GM23338 (cell line): Measurements from ENCODE around the gene IFI16. TPM values are rescaled to one million over a fixed set of nuclear protein-coding genes. Genes with fewer than 3 reads are reported as not detected.
"Not testable (repeated sequence)": the region's sequence is repeated elsewhere in the genome, so short reads cannot be mapped to it uniquely, and the experiment has no call there.

ENCODE experiments used
- ATAC-seq: fragments of 200-7000 bp; cut with Tn5 transposase; 3 replicates; pipeline ENCODE4 v1.9.1; 2020
- DNase-seq: peaks from one replicate; pipeline ENCODE4 v3.0.0-alpha.2; 2015; ENCODE audit warnings: low spot score
- H2AFZ ChIP-seq: fragments of 200-600 bp; sonication (generic); 2 replicates; pipeline ENCODE4 v1.8.0; 2016; ENCODE audit warnings: antibody characterized with exemption, mild to moderate bottlenecking, moderate library complexity
- H3F3A ChIP-seq: fragments of 200-600 bp; sonication (generic); replicated peaks from 2 replicates; pipeline ENCODE4 v1.8.0; 2017; ENCODE audit warnings: antibody characterized with exemption, mixed run types, low read depth
- H3K27ac ChIP-seq: fragments of 200-600 bp; sonication (generic); 2 replicates; pipeline ENCODE4 v1.6.1; 2016; ENCODE audit warnings: low read depth
- H3K27me3 ChIP-seq: fragments of 200-600 bp; sonication (generic); 2 replicates; pipeline ENCODE4 v1.8.0; 2016; ENCODE audit warnings: mild to moderate bottlenecking, mixed run types, moderate library complexity; ENCODE audit not compliant: insufficient read depth
- H3K36me3 ChIP-seq: fragments of 200-600 bp; sonication (generic); 2 replicates; pipeline ENCODE4 v1.8.0; 2016; ENCODE audit warnings: mild to moderate bottlenecking; ENCODE audit not compliant: insufficient read depth
- H3K4me1 ChIP-seq: fragments of 200-600 bp; sonication (generic); 2 replicates; pipeline ENCODE4 v1.8.0; 2016; ENCODE audit warnings: mild to moderate bottlenecking, moderate library complexity; ENCODE audit not compliant: insufficient read depth
- H3K4me2 ChIP-seq: fragments of 200-600 bp; sonication (generic); 2 replicates; pipeline ENCODE4 v1.7.1; 2017; ENCODE audit warnings: mixed run types
- H3K4me3 ChIP-seq: fragments of 200-600 bp; sonication (generic); 2 replicates; pipeline ENCODE4 v1.6.1; 2016; ENCODE audit warnings: mixed run types
- H3K79me2 ChIP-seq: fragments of 200-600 bp; sonication (generic); replicated peaks from 2 replicates; pipeline ENCODE4 v1.8.0; 2017; ENCODE audit warnings: mild to moderate bottlenecking; ENCODE audit not compliant: insufficient read depth
- H3K9me2 ChIP-seq: fragments of 200-600 bp; sonication (generic); 2 replicates; pipeline ENCODE4 v1.8.0; 2017; ENCODE audit not compliant: insufficient read depth
- H4K20me1 ChIP-seq: fragments of 200-600 bp; sonication (generic); replicated peaks from 2 replicates; pipeline ENCODE4 v1.8.0; 2017; ENCODE audit warnings: mild to moderate bottlenecking; ENCODE audit not compliant: insufficient read depth
- H3K27ac Mint-ChIP-seq: 2 replicates; pipeline ENCODE4 v1.8.0; 2020; ENCODE audit warnings: inconsistent platforms, mild to moderate bottlenecking, moderate library complexity, mixed read lengths
- H3K27me3 Mint-ChIP-seq: 3 replicates; pipeline ENCODE4 v1.8.0; 2022; ENCODE audit warnings: low read depth, mild to moderate bottlenecking, moderate library complexity, mixed read lengths, inconsistent platforms; ENCODE audit not compliant: insufficient read depth, poor library complexity
- H3K36me3 Mint-ChIP-seq: 3 replicates; pipeline ENCODE4 v1.8.0; 2021; ENCODE audit warnings: low read depth, mild to moderate bottlenecking, inconsistent platforms, moderate library complexity, mixed read lengths
- H3K4me1 Mint-ChIP-seq: 3 replicates; pipeline ENCODE4 v1.8.0; 2020; ENCODE audit warnings: mild to moderate bottlenecking, inconsistent platforms, mixed read lengths
- H3K4me3 Mint-ChIP-seq: 3 replicates; pipeline ENCODE4 v1.8.0; 2021; ENCODE audit warnings: moderate library complexity, mild to moderate bottlenecking, inconsistent platforms, mixed read lengths
- H3K9me3 Mint-ChIP-seq: 3 replicates; pipeline ENCODE4 v1.8.0; 2020; ENCODE audit warnings: moderate library complexity, mild to moderate bottlenecking, inconsistent platforms, mixed read lengths
- CREB1 ChIP-seq: fragments of 250-450 bp; sonication (Bioruptor Pico); IDR thresholded peaks from 2 replicates; pipeline ENCODE4 v1.5.0; 2020; ENCODE audit warnings: low read depth, mild to moderate bottlenecking, moderate library complexity
- CTCF ChIP-seq, 2 experiments: fragments of 200-600 bp in 1 of 2; sonication (generic) in 1 of 2; conservative IDR thresholded peaks; 2 replicates each; pipeline versions ENCODE4 v1.5.1 to v1.6.1; 2016 to 2017; ENCODE audit warnings: antibody characterized with exemption in 2 of 2, low read depth in 2 of 2, mild to moderate bottlenecking in 2 of 2, moderate library complexity in 1 of 2
- ETS1 ChIP-seq: IDR thresholded peaks from 2 replicates; pipeline ENCODE4 v1.6.1; 2016; ENCODE audit warnings: antibody characterized with exemption
- EZH2phosphoT487 ChIP-seq: fragments of 200-600 bp; sonication (generic); IDR thresholded peaks from one replicate; pipeline ENCODE4 v1.8.1; 2018; ENCODE audit warnings: antibody characterized with exemption; ENCODE audit not compliant: unreplicated experiment
- NANOG ChIP-seq: IDR thresholded peaks from 2 replicates; pipeline ENCODE4 v1.6.1; 2016; ENCODE audit warnings: antibody characterized with exemption, borderline replicate concordance
- POLR2AphosphoS5 ChIP-seq: IDR thresholded peaks from 2 replicates; pipeline ENCODE4 v1.6.1; 2016; ENCODE audit warnings: antibody characterized with exemption, low read depth
- ZNF114 ChIP-seq: fragments of 250-450 bp; sonication (Bioruptor Pico); IDR thresholded peaks from 2 replicates; pipeline ENCODE4 v1.5.0; 2020; ENCODE audit warnings: mild to moderate bottlenecking, moderate library complexity
- ZNF331 ChIP-seq: fragments of 250-450 bp; sonication (Bioruptor Pico); IDR thresholded peaks from 2 replicates; pipeline ENCODE4 v1.5.0; 2020; ENCODE audit warnings: low read depth, mild to moderate bottlenecking, moderate library complexity
- ZNF462 ChIP-seq: fragments of 250-450 bp; sonication (Bioruptor Pico); IDR thresholded peaks from 2 replicates; pipeline ENCODE4 v1.5.0; 2020; ENCODE audit warnings: mild to moderate bottlenecking, moderate library complexity
- polyA plus RNA-seq: library from polyadenylated mRNA; unstranded; fragments of >200 nt; fragmentation: Nextera tagmentation; extraction: Ambion mirVana; gene quantifications from 2 replicates; pipeline ENCODE4 v1.2.1, GENCODE V29; 2016
- total RNA-seq: library from RNA; depleted of rRNA; stranded (reverse); fragments of >200 nt; shearing (Covaris generic); gene quantifications from 2 replicates; pipeline ENCODE4 v1.2.3, GENCODE V29; 2014

The IFI16 gene
- total and polyA plus RNA-seq, 2 experiments from 2014 or later, result 0.31 to 2.1 TPM

- Mint-ChIP-seq H3K4me3 (peak overlapping the region; percentile 68), H3K4me1 (peaks cover 41% of the 10 kb centered on the region), H3K27me3 (peaks cover 28% of the 10 kb centered on the region)
- Histone ChIP-seq H3K4me1 (peaks cover 33% of the 10 kb centered on the region), H3K4me3 (peak overlapping the region; percentile 47), H3K4me2 (peak overlapping the region; percentile 75), H3K27me3 (peaks cover 56% of the 10 kb centered on the region)
- H3K27ac Mint-ChIP-seq, H3F3A ChIP-seq, H3K36me3 Mint-ChIP-seq, H2AFZ ChIP-seq, H3K27ac ChIP-seq, H3K79me2 ChIP-seq, H3K9me2 ChIP-seq, H4K20me1 ChIP-seq, H3K9me3 Mint-ChIP-seq, H3K36me3 ChIP-seq: not testable (repeated sequence)
- TF ChIP-seq NANOG (peak; percentile 78), POLR2AphosphoS5 (peak; percentile 43; the same call in 1 of the 2 replicates)
- ATAC-seq (peak; percentile 87), DNase-seq (peak; percentile 85)
These were observed 3.4 kb upstream of the IFI16 start for GRCh38 chr1:159006210-159006807.

- no peak for TF ChIP-seq ZNF331 (CRISPR knock-in tag)
- no peak for TF ChIP-seq POLR2AphosphoS5
- TF ChIP-seq CREB1 (CRISPR knock-in tag), result no peak
- no peak for TF ChIP-seq ETS1
- TF ChIP-seq ZNF462 (CRISPR knock-in tag), result no peak
- TF ChIP-seq EZH2phosphoT487, result no peak
- no peak for TF ChIP-seq ZNF114 (CRISPR knock-in tag)
- no peak for TF ChIP-seq CTCF (conservative IDR thresholded peaks at IDR 0.05; ENCODE audit: low read depth in 2 of 2)
- Mint-ChIP-seq H3K4me1 (peaks cover 38% of the 10 kb centered on the region), H3K4me3 (no peak overlapping the region), H3K27me3 (peaks cover 28% of the 10 kb centered on the region), H3K27ac (no peak overlapping the region), H3K36me3 (no peaks in the 10 kb centered on the region), H3K9me3 (no peaks in the 10 kb centered on the region)
- Histone ChIP-seq H3K4me3 (no peak overlapping the region), H3F3A (0 out of 2 replicates have a peak, but pooled peaks cover 3% of the 10 kb centered on the region), H4K20me1 (no peaks in the 10 kb centered on the region; the same call in 1 of the 2 replicates), H3K9me2 (no peaks in the 10 kb centered on the region), H3K4me2 (peak overlapping the region; percentile 75; the same call in 1 of the 2 replicates), H3K27me3 (peaks cover 55% of the 10 kb centered on the region), H3K79me2 (no peaks in the 10 kb centered on the region), H3K4me1 (peaks cover 25% of the 10 kb centered on the region), H2AFZ (no peak overlapping the region), H3K36me3 (no peaks in the 10 kb centered on the region), H3K27ac (no peak overlapping the region)
- ATAC-seq, result no peak
- no peak for DNase-seq
These were observed 2.0 kb upstream of the IFI16 start for GRCh38 chr1:159007726-159008125.
